Inflammatory macrophage treated with lipopolysaccharide for 1 hour (primary cell): Measurements from ENCODE around the gene ANXA6.
A peak's percentile ranks its signal among the peaks of the same experiment; 100 is the strongest.

ENCODE experiments used
- DNase-seq, 2 donors: peaks; one replicate each; pipeline ENCODE4 v3.0.0-alpha.2; 2020 to 2022

ANXA6 gene

DNA sequence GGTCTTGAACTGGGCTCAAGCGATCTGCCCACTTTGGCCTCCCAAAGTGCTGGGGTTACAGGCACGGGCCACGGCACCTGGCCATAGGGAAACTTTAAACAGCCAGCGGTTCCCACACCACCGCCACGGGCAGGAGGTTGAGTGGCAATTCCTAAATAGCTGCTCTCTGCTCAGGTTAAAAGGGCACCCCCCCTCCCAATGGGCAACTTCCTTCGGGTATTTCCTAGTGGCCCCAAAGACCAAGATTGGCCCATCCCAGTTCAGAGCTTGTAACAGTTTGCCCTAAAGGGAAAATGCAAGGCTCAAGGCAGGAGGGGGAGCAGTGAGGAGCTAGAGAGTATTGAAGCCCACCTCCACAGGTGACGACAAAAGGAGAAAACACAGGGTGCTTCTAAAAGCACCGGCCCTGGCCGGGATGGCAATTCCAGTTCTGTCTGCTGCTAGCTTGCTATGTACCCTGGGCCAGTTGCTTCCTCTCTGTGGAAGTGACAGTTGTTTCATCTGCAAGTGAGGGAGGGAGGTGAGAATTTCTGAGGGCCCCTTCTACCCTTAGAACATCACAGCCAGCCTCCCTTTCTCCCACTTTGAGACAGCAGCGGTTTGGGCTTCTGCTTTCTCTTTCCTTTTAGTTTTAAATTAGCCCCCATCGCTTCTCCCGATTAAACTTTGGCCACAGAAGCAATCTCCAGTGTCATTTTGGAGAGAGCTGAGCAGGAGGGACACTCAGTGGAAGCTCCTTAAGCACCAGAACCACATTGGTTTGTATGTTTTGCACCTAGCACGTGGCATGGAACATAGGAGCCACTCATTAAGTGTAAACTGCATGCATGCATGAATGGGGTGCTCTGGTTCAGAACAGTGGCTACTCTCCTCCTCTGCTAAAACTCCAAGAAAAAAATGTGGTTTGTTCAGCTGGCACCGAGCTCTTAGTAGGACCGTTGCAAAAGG is 59.5 kb downstream of the ANXA6 start:
- no peak for DNase-seq

DNA sequence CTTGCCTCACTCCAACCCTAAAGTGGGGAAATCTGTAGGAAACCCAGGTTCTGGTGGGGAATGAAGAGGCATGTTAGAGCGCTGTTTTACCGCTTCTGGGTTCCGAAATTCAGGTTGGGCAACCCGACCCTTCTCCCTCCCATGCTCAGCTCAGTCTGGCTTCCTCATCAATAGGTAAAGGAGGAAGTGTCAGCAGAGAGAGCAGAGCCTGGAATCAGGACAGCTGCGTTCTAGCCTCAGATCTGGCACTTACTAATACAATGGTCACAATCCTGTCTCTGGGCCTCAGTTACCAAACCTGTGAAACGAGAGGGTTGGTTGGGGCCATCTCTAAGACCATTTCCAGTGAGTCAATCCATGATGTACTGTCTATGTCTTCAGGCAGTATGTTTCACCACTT is 60.5 kb downstream of the ANXA6 start:
- peak; percentile 84 to 91 for DNase-seq

DNA sequence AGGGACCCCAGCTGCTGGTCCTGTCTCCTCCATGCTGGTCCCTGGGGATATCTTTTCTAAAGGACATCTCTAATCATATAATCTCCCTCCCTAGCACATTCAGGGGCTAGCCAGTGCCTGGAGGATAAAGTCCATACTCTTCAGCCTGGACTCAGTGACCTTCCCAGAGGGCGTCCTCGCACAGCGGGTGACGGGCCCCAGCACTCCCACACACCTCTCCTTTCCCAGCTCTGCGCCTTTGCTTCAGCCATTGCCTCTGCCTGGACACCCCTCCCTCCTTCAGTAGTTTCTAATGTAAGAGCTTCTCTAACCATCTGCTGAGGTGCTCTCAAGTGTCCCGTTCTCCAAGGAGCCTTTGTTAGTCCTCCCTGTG is 61.6 kb downstream of the ANXA6 start:
- DNase-seq, result no peak

DNA sequence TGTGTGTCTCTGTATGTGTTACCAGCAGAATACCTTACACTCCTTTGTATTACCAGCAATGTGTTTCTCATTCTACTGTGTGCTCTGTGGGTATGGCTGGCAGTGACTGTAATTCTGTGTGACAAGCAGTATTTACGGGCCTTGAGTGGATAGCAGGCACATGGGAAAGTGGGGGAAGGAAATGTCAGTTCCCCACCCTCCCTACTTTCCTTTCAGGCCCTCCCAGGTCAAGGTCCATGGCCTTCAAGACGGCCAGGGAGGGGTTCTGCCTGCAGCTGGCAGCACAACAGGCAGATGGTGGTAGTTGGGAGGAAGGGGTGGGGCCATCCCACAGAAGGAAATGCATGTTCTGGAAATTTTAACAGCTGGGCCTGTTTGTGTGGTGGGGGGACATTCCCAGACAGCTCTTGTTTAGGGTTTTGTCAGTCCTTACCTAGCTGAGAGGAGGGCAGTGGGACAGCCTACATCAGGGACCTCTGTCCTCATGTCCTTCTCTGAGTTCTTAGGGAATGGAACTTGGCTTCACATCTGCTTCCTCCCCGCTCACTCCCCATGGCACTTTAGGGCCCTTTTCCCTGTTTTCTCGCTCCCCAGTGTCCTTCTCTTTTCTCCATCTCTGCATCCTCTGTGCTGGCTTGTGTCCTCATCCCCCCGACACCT is 62.1 kb downstream of the ANXA6 start:
- peak; percentile 54 to 65 for DNase-seq

DNA sequence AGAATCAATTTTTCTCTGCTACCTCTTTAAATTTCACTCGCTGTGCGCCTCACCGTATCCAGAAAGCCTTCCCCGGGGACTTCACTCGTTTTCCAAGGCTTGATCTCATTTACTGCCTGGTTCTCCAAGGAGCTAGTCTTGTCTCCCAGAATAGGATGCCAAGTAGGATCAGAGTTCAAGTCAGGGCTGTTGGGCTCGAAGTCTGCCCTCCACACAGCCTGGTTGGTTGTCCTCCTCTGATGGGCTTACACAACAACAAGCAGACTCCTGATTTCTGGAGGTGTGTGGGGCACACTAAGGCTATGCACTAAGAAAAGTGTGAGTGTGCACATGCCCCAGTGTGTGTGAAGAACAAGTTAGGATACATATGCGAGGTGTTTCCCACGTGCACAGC is 62.7 kb downstream of the ANXA6 start:
- peak in 1 of 2 donors; percentile 10 for DNase-seq

DNA sequence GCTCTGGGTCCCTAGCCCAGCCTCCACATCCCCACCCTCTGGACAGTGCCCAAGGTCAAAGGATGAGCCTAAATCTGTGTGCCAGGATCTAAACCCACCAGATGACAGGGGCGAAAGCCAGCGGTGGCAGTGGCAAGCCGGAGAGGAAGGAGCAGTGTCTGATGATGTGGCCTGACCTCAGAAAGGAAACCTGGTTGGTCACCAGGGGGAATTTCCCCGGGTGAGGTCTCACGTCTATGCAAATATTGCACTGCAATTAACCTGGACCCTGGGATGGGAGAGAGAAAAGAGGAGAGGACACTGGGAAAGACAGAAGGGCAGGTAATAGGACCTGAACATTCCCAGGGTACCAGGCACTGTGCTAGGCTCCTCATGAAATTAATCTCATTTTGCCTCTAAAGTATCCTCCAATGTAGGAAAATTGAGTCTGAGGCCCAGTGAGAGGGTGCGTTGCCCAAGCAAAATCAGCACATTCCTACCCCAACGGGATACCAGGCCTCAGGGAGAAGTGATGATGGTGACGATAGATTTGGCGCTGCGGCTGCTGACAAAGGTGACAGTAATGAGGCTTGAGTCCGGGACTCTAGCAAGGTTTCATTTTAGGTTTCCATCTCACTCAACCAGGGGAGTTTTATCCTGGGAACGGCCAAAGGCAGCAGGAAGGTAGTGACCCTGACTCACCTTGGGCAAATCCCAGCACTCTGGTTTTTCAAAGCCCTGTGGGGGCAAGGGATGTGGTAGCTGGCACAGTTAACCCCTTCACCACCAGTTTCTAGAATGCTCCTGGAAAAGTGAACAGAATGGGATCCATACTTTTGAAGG is 63.3 kb downstream of the ANXA6 start:
- DNase-seq, result peak; percentile 94 to 95

DNA sequence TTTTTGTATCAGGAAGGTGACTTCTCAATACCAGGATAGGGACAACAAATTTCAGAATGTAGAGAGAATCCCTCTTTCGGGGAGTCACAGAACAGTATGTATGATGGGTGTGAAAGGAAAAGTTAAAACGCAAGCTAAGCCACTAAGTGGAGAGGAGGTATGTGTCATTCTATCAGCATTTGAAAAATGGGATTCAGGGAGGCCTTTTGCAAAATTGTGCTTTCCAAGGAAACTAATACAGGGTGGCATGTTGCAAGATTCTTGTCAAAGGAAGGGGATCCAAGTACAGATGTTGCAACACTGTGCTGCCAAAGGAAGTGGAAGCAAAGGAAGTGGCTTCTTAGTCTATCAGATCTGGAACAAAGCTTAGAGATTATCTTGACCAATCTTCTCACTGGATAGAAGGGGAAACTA is 64.1 kb downstream of the ANXA6 start:
- peak; percentile 96 to 99 for DNase-seq

DNA sequence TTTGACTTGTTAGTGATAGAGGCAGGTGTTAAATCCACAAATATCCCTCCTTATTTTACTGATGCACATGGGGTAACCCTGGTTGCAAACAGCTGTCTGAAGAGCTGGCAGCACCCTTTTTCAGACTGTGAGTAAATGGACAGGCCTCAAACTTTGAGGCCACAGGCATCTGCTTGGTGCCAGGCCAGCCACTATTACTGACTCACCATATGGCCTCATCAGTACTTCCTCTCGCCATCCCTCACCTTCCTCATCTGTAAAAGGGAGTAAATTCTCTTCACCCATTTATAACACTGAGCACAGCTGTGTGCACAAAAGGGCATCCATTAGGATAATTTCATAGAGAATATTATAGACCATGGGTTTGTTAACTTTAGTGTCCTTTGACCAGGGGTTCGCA is 64.8 kb downstream of the ANXA6 start:
- DNase-seq, result peak; percentile 81 to 84

DNA sequence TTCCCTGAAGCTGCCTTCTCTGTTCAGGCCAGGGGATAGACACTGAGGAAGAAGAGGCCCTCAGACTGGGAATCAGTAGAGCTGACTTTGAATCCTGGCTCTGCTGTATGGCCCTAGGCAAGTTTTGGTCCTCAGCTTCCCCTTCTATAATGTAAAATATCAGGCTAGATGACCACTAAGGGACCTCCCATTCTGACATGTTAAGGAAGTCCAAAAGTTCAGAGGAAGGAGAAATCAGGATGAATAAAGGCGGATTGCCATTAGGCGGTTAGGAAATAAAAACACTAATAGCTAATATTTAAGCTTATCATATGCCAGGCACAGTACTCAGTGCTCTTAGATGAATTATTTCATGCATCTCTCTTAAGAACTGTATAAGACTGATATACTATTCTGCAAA is 67.9 kb downstream of the ANXA6 start:
- peak; percentile 39 to 62 for DNase-seq

DNA sequence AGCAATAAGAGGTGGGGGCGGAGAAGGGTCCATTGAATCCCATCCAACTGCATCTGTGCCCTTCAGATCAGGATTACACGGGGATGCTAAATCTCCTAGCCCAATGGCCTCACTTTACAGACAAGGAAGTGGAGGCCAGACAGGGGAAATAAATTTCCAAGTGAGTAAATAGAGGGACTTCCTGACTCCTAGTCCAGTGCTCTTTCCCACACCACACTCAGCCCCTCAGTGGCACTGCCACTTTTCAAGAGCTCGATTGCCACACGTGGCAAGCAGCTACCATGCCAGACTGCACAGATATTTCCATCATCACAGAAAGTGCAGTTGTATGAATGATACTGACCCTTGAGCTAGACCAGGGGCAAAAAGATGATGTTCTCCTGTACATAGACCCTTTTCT is 68.6 kb downstream of the ANXA6 start:
- DNase-seq, result peak in 1 of 2 donors; percentile 8

DNA sequence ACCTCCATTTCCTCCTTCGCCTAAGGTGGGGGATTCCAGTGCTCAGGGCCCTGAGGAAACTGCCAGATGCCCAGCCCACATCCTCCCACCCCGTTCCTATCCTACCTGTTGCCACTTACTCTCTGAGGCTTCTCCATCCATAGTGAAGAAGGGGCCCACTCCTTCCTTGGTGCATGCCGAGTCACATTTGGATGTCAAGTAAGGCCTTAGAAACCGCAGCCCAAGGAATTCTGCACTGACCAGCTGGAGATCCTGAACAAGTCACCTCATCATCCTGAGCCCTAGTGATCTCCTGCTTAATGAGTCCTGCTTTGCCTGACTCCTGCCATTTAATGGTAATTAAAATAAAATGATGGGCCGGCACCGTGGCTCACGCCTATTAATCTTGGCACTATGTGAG is 70.1 kb downstream of the ANXA6 start:
- DNase-seq, result no peak

DNA sequence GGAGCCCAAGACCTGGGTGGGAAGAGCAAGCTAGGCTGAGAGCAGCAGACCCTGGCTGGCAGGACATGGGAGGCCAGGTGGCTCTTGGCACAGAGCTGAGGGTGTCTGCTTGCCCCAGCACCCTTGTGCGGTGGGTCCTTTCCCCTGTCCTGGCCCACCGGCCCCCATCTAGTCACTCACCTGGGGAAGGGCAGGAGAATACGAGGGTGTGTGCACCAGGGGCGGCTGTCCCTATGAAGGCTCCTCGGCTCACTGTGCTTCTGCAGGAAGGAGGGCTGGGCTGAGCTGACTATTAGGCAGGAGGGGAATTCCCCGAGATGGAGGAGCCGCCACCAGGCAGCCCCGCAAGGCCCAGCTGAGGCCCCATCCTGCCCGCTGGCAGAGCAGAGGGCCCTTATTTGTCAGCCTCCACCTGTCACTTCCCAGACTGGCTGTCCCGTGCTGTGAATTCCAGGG is 70.6 kb downstream of the ANXA6 start:
- peak; percentile 65 to 80 for DNase-seq

DNA sequence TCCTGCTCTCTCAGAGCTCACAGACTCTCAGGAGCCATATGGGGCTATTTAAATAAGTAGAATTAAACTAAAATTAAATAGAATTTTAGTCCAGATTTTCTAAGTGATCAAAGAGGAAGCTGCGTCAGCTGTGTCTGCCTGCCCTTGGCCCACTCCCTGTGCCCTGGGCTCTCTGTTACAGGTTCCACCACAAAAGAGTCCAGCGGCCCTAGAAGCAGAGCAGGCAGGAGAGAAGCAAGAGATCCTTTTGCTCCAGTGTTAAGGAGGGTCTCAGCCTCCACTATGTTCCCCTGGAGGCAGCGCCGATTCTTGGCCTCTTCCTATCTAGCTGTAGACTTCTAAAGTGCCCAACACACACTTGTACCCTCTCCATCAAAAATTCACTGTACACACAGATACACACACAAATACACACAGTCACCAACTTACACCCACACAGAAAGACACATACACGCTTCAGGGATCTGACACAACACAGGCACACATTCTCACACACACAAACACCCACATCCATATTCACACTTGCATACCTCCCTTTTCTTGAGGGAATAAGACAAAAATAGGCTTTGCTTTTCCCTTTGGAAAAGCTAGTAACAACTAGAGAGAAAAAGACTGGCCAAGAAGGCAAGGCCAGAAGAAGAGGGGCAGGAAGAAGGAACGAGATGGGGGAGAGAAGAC is 71.2 kb downstream of the ANXA6 start:
- DNase-seq, result peak in 1 of 2 donors; percentile 31

DNA sequence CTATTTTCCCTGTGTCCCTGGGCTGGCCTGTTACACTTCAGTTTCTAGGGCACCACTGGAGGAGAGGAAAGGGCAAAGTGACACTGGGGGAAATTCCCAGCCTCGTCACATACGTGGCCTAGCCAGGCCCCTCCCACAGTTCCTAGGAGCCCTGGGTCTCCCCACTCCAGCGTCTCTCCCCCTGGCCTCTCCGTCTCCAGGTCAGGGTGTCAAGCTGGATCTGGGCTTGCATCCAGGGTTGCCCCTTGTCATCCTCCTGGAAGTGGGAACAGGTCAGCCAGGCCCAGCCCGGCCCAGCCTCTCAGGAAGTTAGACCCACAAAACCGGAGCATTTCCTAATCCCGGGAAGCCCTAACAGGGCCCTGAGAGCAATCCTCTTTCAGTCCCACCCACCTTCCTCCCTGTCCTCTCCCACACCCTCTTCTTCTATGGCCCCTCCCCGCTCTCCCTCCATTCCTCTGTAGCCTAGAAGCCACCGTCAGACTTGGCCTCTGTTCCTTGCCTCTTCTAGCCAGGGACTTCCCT is 72.0 kb downstream of the ANXA6 start:
- peak; percentile 97 to 100 for DNase-seq

DNA sequence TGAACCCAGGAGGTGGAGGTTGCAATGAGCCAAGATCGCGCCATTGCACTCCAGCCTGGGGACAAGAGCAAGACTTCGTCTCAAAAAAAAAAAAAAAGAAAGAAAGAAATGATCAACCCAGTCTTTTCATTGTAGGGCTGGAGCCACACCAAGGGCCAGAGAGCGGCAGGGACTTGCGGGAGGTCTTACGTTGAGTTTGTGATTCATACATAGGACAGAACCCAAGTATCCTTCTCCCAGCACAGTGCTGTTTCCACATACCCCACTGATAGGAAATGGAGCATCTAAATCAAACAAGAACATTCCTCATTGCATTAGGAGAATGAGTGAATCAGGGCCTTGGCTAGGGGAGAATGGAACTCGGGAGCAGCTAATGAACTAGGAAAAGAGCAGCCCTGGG is 73.2 kb downstream of the ANXA6 start:
- no peak for DNase-seq

DNA sequence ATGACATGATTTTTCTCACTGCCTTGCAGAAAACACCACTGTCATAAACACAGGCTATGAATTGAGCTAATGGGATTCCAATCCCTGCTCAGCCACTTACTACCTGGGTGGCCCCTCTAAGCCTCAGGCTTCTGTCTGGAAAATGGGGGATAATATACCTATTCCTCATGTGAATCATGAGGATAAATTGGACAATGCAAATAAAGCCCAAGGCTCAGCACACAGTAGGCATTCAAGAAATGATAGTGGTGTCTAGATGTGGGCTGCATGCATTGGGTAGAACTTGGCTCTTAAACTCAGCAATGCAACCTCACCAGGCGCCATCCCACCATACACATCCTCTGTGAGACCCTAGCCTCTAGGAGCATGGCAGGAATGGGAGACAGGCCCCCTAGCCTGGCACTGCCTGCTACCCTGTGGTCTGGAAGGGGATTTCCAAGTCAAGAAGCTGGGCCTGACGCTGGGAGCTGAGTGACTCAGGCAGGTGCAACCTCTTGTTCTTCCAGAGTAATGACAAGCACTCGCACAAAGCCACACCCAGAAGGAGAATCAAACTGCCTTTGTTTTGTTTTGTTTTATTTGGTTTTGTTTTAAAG is 74.4 kb downstream of the ANXA6 start:
- DNase-seq, result peak; percentile 57 to 77

DNA sequence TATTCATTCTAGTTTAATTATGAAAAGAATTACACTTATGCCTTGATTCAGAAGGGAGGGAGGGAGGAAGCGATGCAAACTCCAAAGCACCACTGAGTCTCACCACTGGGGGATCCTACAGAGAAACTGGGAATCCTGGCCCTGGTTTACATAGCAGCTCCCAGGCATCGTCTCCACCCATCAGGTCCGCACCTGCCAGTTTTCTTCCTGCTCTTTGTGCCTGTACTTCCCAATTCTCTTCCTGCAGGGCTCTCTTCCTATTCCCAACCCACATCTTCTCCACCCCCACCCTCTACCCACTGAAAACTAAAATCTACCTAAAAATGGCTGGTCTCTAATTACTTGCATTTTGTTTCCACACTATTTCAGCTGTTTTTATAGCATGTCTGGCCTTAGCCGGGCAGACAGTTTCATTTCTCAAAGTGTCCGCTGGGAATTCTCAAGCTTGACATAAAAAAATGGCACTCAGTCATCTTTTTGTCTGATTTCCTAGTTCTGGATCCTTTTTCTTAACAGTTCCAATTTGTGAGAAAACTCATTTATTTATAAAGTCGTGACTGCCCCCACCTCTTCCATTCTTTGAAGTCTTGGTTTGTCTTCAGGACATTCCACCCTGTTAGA is 75.2 kb downstream of the ANXA6 start:
- DNase-seq, result peak in 1 of 2 donors; percentile 50

DNA sequence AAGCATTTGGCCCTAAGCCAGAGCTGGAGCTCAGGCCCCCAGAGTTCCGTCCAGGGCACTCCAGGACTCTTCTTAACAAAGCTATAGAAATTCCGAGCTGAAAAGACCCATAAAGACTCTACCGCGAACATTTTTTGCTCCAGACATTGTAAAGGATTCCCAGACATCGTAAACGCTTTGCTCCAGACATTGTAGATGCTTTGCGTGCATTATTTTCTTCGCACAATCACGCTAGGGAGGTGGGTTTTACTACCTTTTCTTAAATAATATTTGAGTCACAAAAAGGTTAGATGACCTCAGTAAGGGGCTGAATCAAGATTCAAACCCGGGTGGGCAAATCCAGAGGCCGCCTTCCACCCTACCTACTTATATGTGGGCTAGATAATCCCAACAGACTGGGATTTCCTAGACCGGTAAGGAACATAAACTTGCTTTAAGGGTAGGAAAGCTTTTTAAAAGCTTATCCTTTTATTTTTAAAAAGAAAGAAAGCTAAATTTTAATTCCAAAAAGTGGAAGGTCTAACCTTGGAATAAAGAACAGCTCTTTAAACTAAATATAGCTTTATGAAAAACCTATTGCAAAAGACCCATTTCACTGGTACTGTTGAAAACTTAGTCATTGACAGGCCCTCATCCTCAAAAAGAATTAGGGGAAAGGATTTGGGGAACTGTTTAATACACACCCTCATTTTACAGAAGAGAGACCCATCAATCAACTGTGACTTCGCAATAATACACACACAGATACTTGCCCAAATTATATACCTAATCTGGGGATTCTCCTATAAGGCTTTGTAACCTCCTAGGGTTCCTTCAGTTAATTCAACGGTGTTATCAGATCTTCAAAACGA is 75.9 kb downstream of the ANXA6 start:
- DNase-seq, result peak; percentile 81 to 82

DNA sequence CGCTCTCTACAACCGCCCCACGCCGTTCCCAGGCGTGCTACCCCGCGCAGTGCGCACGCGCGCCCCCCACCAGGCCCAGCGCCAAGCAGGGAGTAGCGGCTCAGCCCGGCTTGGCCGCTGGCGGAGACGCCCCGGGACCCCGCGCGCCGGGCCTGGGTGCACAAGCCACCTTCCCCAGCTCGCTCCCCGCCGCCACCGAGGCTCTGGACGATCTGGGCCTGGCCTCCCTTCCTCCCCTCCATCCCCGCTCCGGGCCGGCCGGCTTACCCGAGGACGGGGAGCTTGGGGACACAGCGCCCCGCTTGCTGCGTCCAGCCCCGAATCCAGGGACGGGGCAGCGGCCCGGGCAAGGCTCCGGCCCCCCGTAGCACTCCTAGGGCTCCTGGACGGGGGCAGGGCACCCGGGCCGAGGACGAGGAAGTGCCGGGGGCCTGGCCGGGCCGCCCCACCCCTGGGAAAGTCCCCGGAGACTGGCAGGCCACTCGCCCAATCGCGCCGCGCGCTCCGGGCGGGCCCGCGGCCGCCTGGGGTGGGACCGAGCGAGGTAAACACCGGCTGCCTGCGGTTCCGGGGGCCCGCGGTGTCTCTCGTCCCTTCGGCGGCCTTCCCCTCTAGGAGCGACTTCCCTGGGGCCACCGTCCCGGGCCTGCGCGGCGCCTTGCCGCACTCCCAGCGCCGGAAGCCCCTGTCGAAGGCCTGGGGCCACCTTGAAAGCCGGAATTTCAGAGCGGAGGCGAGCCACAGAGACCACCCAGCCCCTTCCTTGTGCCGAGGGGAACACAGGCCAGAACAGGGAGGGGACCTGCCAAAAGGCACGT is 76.8 kb downstream of the ANXA6 start, which contains the start of gene TNIP1:
Gene TNIP1, minus strand, starts transcription at position 422 of the 818 bp plus-strand sequence. CDS start 15,939 bp downstream, outside the sequence.
- peak; percentile 93 to 97 for DNase-seq
